Measurements from ENCODE around the gene MARVELD2. TPM values are rescaled to one million over a fixed set of nuclear protein-coding genes. Genes with fewer than 3 reads are reported as not detected.
A peak's percentile ranks its signal among the peaks of the same experiment; 100 is the strongest.

The MARVELD2 gene
- total RNA-seq, 1 donor from 2014 or later: 10.1 TPM

- peaks cover 5% of the 10 kb centered on the region for H3K36me3 ChIP-seq (ENCODE audit: insufficient read depth, low read length)
- DNase-seq (ENCODE audit: low read depth) (peak; percentile 4), FAIRE-seq (no peak)
- Mint-ChIP-seq H3K27ac (ENCODE audit: unreplicated experiment) (no peak overlapping the region), H3K27me3 (ENCODE audit: low read depth, unreplicated experiment) (no peaks in the 10 kb centered on the region), H3K4me1 (ENCODE audit: low read depth, unreplicated experiment) (no peaks in the 10 kb centered on the region), H3K9me3 (ENCODE audit: unreplicated experiment) (no peaks in the 10 kb centered on the region), H3K4me3 (ENCODE audit: unreplicated experiment) (no peak overlapping the region), H3K36me3 (ENCODE audit: low read depth, unreplicated experiment) (peaks cover 18% of the 10 kb centered on the region)
- H3K27ac ChIP-seq (ENCODE audit: low read depth, low read length): no peak overlapping the region
- H3K4me2 ChIP-seq (ENCODE audit: low read length): no peak overlapping the region
- no peak for TF ChIP-seq EZH2 (IDR thresholded peaks at IDR 0.05; ENCODE audit: insufficient read depth, low read length)
- TF ChIP-seq, protein P1, sequence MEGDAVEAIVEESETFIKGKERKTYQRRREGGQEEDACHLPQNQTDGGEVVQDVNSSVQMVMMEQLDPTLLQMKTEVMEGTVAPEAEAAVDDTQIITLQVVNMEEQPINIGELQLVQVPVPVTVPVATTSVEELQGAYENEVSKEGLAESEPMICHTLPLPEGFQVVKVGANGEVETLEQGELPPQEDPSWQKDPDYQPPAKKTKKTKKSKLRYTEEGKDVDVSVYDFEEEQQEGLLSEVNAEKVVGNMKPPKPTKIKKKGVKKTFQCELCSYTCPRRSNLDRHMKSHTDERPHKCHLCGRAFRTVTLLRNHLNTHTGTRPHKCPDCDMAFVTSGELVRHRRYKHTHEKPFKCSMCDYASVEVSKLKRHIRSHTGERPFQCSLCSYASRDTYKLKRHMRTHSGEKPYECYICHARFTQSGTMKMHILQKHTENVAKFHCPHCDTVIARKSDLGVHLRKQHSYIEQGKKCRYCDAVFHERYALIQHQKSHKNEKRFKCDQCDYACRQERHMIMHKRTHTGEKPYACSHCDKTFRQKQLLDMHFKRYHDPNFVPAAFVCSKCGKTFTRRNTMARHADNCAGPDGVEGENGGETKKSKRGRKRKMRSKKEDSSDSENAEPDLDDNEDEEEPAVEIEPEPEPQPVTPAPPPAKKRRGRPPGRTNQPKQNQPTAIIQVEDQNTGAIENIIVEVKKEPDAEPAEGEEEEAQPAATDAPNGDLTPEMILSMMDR (IDR thresholded peaks at IDR 0.05; ENCODE audit: insufficient read depth, low read depth, low read length): no peak
- H3K9ac ChIP-seq (ENCODE audit: low read length): no peak overlapping the region
- H3K79me2 ChIP-seq (ENCODE audit: insufficient read depth, low read length): no peaks in the 10 kb centered on the region
- no peaks in the 10 kb centered on the region for H3K9me3 ChIP-seq (ENCODE audit: insufficient read depth, low read depth, low read length)
- H3K4me1 ChIP-seq (ENCODE audit: insufficient read depth, low read length): no peaks in the 10 kb centered on the region
- H3K4me3 ChIP-seq (ENCODE audit: insufficient read depth, low read depth, low read length): no peak overlapping the region
- no peaks in the 10 kb centered on the region for H3K27me3 ChIP-seq (ENCODE audit: insufficient read depth, low read length)
- H4K20me1 ChIP-seq (ENCODE audit: insufficient read depth, low read length): no peaks in the 10 kb centered on the region
- no peak overlapping the region for H2AFZ ChIP-seq (ENCODE audit: low read depth, low read length)
Measured at GRCh38 chr5:69404659-69405330, 10.1 kb upstream of the MARVELD2 start.

DNA sequence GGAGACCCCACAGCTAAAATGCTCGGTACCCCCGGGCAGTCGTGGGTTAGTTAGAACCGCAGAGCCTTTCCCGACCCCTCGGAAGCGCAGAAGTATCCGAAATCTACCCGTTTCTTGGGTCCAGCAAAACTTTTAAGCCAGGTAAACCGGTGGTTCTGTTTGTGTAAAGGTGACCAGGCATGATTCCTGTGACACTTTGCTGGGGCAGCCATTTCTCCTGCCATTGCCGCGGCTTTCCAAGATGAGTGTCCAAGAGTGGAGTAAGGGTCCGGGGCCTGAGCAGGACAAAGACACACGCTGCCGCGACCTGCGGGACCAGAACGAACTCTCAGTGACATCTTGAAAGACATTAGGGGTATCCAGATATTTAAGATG, 655 bp downstream of the MARVELD2 start:
- FAIRE-seq: no peak
- H3K9ac ChIP-seq (ENCODE audit: low read length): peak overlapping the region; percentile 70

More for the DNA sequence above, 655 bp downstream of the MARVELD2 start:
- Mint-ChIP-seq H3K36me3 (ENCODE audit: low read depth, unreplicated experiment) (peaks cover 13% of the 10 kb centered on the region), H3K4me1 (ENCODE audit: low read depth, unreplicated experiment) (no peaks in the 10 kb centered on the region), H3K9me3 (ENCODE audit: unreplicated experiment) (peaks cover 4% of the 10 kb centered on the region), H3K4me3 (ENCODE audit: unreplicated experiment) (peak overlapping the region; percentile 90), H3K27me3 (ENCODE audit: low read depth, unreplicated experiment) (peaks cover 5% of the 10 kb centered on the region), H3K27ac (ENCODE audit: unreplicated experiment) (no peak overlapping the region)
- peak overlapping the region; percentile 59 for H3K4me3 ChIP-seq (ENCODE audit: insufficient read depth, low read depth, low read length)
- H2AFZ ChIP-seq (ENCODE audit: low read depth, low read length): peak overlapping the region; percentile 80
- no peaks in the 10 kb centered on the region for H3K4me1 ChIP-seq (ENCODE audit: insufficient read depth, low read length)
- no peaks in the 10 kb centered on the region for H3K79me2 ChIP-seq (ENCODE audit: insufficient read depth, low read length)
- peaks cover 3% of the 10 kb centered on the region for H3K36me3 ChIP-seq (ENCODE audit: insufficient read depth, low read length)
- no peaks in the 10 kb centered on the region for H3K27me3 ChIP-seq (ENCODE audit: insufficient read depth, low read length)
- no peaks in the 10 kb centered on the region for H3K9me3 ChIP-seq (ENCODE audit: insufficient read depth, low read depth, low read length)
- DNase-seq (ENCODE audit: low read depth): no peak
- H3K27ac ChIP-seq (ENCODE audit: low read depth, low read length): no peak overlapping the region
- no peak for TF ChIP-seq EZH2 (IDR thresholded peaks at IDR 0.05; ENCODE audit: insufficient read depth, low read length)
- TF ChIP-seq, protein P1 (IDR thresholded peaks at IDR 0.05; ENCODE audit: insufficient read depth, low read depth, low read length): no peak
- no peaks in the 10 kb centered on the region for H4K20me1 ChIP-seq (ENCODE audit: insufficient read depth, low read length)
- peak overlapping the region; percentile 86 for H3K4me2 ChIP-seq (ENCODE audit: low read length)

Measured in astrocyte (in vitro differentiated cells and primary cell).